Femur (tissue), 1 donor: ENCODE data around the gene XPA.
"Not testable (repeated sequence)": the region's sequence is repeated elsewhere in the genome, so short reads cannot be mapped to it uniquely, and the experiment has no call there.

Experiments
- DNase-seq: peaks from one replicate; pipeline ENCODE4 v3.0.0-alpha.2; 2017

The XPA gene

GRCh38 chr9:97703437-97704344, 6.6 kb upstream of the XPA start:
- no peak for DNase-seq

- DNase-seq: not testable (repeated sequence)
These were observed 2.7 kb upstream of the XPA start for GRCh38 chr9:97699824-97700223.

- not testable (repeated sequence) for DNase-seq
These were observed 2.1 kb upstream of the XPA start for GRCh38 chr9:97699281-97699680.

GRCh38 chr9:97698865-97699264, 1.7 kb upstream of the XPA start:
- DNase-seq: no peak

DNA sequence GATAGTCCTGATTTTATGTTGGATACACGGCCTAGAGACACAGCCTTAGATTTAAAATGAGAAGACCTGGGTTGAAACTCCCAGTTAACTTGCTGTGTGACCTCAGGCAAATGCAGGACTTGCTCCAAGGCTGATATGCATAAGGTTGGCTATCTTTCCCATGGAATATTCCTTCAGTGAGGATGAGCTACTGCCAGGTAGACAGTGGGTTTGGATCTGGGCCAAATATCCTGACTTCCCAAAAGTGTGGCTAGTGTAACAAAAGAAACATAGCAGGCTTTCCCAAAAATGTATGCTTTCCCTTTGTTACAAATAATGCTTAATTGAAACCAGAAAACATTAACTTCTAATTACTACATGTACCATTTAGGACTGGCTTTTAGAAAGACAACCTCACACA, 697 bp upstream of the XPA start:
- DNase-seq: no peak

DNA sequence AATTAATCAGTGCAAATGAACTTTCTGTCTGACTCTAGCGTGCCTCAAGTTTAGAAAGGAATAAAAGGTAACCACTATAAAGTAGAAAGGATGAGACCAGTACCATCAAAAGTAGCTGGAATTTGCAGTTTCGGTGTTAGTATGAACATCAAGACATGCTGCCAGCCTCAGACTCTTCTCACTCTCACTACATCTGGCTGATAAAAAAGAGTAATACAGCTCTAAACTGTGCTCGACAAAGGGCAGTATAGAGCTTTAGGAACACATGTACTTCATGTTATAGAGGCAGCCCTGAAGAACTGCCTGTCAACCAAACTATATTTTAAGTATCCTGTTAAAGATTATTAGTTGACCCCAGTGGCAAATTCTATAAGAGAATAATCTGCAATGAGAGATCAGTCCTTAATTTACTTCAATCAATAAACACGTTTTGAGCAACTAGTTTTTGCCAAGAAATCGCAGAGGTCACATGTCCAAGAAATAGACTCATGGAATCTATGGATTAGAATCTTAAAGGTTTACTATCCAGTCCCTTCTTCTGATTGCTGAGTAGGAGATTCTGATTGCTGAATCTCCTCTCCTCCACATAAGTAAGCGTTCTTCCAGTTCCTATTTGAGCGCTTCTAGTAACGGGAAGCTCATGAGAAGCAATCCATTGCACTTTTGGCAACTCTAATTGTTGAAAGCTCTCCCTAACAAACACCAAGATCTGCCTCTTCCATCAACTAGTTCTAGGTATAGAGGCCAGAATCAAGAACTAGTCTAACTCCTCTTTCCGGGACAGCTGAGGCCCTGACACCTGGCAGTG, 941 bp downstream of the XPA start:
- DNase-seq: no peak

GRCh38 chr9:97695390-97695789, 1.8 kb downstream of the XPA start:
- no peak for DNase-seq

- no peak for DNase-seq
These were observed 2.4 kb downstream of the XPA start for GRCh38 chr9:97694769-97695168.

DNA sequence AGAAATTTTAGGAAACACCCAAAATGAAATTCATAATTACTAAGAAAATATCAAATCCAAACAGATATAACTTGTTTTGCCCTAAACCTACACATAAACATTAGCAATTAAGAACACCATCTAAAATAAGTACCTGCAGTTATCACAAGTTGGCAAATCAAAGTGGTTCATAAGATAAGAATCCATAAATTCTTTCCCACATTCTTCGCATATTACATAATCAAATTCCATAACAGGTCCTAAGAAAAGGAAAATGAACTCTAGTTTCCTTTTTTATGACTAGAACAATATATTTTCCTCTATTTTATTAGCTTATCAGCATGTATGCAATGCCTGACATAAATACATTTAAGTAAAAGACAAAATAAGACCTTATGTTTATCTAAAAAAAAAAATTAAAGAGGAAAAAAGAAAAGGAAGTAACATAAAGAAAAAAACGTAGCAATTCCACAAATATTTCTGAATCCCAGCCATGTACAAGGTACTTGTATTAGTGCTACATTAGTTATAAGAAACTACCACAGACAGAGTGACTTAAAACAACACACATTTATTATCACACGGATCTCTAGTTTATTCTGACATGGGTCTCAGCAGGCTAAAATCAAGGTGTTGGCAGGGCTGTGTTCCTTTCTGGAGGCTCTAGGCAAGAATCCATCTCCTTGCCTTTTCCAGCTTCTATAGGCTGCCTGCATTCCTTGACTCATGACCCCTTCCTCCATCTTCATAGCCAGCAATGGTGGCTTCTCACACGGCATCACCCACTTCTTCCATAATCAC, 7.5 kb downstream of the XPA start:
- no peak for DNase-seq

GRCh38 chr9:97688654-97689053, 8.5 kb downstream of the XPA start:
- DNase-seq: no peak

DNA sequence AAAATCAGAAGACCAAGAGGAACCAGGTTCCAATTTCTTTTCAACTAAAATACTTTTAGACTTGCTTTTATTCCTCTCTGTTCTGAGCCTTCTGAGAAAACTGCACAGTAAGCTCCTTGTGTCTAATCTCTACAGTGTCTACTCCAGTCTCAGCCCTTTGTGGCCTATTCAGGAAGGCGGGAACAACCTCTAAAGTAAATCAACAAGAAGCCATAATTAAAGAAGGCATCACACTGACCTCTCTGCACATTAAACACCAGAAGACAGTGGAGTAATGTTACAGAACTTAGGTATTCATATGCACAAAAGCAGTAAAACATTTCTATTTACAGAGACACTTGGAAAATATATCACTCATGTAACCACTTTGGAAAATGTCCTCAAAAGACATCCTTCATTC, 14.9 kb downstream of the XPA start:
- DNase-seq: no peak

- no peak for DNase-seq
These were observed 21.5 kb downstream of the XPA start for GRCh38 chr9:97675655-97676054.

DNA sequence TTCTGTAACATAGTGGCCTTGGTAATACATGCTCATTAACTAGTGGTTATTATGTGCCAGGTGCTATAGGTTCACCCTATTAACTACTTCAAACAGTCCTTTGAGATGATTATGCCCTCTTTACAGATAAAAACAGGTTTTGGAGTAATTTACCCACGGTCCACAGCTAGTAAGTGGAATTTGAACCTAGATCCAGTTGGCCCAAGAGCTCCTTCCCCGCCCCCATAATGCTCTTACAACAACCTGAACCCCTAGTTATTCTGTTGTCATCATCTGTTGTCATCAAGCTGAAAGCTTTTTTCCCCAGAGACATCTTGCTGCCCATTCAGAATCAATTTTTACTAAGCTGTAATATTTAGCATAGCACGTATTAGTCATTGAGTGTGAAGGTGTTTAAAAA, 23.2 kb downstream of the XPA start:
- DNase-seq: no peak

DNA sequence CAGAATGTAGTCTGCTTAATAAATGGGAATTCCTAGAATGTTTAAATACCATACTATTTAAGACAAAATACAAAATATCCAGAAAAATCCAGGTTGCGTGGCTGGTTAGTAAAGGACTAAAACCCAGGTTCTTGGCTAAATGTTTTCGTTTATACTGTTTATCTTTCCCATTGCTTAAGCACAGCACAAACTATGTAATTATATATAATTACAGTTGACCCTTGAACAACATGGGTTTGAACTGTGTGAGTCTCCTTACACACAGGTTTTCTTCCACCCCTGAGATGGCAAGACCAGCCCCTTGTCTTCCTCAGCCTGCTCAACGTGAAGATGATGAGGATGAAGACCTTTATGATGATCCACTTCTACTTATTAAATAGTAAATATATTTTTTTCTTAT, 24.7 kb downstream of the XPA start:
- no peak for DNase-seq

DNA sequence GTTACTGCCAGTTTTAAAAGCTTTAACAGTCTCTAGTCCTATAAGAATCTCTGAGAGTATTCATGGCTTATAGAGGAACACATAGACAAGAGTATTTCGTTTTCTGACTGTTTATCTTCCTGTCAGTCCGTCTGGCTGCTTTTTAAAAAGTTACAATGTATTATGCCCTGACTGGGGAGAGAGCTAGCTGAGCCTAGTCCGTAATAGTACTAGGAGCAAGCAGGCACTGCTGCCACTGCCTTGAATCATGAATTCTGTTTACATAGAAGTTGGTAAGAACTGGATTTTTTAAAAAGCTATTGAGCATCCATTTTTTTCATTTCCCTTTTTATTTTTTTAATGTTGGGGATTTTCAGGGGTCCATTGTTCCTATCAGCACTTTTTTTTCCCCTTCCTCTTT, 26.6 kb downstream of the XPA start:
- DNase-seq: no peak

DNA sequence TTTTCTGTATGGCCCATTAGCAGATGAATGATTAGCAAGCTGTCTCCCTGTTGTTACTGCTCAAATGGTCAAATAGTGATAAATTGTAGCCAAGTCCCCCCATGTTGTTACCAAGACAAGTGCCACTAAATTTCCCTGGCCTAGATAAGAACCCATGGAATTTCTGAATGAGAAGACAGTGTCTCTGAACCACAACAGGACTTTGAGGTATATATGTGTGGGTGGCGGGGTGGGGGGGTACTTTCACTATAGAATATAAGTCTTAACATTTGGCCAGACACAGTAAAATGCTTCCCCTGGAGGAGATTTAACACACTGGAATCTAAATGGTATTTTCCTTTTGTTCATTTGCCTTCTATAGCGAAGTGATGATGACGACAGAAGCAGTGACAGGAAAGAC, 28.7 kb downstream of the XPA start:
- DNase-seq: no peak

DNA sequence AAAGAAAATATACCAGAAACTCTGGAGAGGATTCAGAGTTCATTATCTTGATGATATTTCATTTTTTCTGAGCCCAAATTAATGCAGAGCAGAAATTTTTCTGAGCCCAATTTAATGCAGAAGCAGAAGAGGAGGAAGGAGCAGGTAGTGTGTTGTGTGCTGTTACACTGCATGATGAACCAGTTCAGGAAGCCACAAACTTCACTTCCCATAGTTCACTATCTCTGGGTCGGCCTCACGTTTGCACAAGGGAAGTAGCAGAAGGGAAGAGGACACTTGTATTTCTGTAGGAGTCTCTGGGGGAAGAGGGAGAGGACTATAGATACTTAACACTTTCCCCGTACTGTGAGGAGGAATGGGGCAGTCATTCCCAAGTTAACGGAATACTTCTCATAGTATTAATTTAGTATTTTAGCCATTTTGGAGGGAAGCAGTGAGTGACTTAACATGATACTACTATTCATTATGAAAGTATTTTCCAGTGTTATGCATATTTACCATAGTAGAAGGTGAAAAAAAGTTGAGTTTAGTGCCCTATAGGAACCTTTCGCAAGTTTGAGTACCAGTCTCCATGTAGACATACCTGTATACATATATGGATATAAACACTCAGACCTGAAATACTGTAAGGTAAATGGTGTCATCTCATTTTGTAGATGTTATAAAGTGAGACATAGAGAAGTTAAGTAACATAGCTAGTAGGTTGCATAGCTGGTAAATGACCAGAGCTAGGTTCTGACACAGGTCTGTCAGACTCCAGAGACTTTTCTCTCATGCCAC, 30.0 kb downstream of the XPA start:
- no peak for DNase-seq

DNA sequence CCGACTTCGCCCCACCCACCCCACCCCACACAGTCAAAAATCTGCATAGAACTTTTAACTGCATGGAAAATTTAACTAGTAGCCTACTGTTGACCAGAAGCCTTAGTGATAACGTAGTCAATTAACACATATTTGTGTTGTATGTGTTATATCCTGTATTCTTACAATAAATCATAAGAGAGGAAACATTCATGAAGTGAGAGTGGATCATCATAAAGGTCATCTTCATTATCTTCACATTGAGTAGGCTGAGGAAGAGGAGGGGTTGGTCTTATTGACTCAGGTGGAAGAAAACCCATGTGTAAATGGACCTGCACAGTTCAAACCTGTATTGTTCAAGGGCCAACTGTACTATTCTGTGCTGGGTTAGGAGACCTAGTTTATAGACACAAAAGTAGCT, 31.4 kb downstream of the XPA start:
- no peak for DNase-seq

- DNase-seq: no peak
These were observed 36.3 kb downstream of the XPA start for GRCh38 chr9:97660847-97661246.

DNA sequence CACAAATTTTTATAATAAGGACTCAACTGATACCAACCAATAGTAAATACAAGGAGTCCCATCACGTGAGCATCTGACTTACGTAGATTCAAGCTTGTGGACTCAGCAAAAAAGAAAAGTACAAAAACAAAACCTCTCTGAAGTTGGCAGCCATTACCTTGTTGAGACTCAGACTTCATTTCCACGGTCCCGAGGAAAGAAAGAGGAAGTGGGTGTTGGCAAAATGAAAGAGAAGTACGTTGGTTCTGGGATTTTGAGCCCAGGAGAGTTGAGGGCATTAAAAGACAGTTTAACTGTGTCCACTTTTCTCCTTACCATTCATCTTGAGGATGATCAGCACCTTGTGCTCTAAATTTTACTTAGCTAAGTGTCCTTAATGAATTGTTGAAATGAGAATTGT, 36.8 kb downstream of the XPA start:
- no peak for DNase-seq

GRCh38 chr9:97659771-97660170, 37.4 kb downstream of the XPA start:
- no peak for DNase-seq

DNA sequence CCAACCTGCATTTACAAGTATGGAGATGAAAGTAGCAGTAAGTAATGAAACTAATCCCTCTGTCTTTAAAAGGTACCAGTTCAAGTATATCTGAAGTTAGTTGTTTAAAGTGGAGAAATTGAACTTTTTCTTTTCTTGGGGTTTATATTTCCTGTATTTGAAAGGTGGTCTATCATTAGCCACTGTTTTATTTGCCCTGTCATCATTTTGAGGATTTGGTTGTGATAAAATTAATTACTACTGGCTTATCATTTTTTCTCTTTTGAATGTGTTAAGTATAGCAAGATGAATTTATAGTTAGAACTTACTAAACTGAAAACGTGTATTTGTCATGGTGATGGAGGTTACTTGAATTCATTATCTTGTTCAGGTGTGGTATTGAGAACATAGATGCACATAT, 38.4 kb downstream of the XPA start:
- no peak for DNase-seq

- no peak for DNase-seq
These were observed 45.5 kb downstream of the XPA start for GRCh38 chr9:97651646-97652045.
